Keratinocyte (primary cell): ENCODE measurements around the gene MED12L. TPM values are rescaled to one million over a fixed set of nuclear protein-coding genes. Genes with fewer than 3 reads are reported as not detected.

ENCODE experiments used
- DNase-seq: peaks from one replicate; pipeline ENCODE4 v3.0.0-alpha.2; 2011; ENCODE audit warnings: low read depth, missing footprints, low spot score
- FAIRE-seq: peaks from 2 replicates; lab custom pipeline; 2011; peaks lifted over from hg19 to GRCh38; lab: Jason Lieb, UNC
- H2AFZ ChIP-seq: 2 replicates; pipeline ENCODE4 v1.6.0; 2012; ENCODE audit warnings: low read length, control low read depth, inconsistent platforms; ENCODE audit not compliant: control insufficient read depth
- H3K27ac ChIP-seq: 2 replicates; pipeline ENCODE4 v1.5.1; 2011; ENCODE audit warnings: low read length; ENCODE audit not compliant: control insufficient read depth, insufficient read depth
- H3K27me3 ChIP-seq: 3 replicates; pipeline ENCODE4 v1.6.0; 2011; ENCODE audit warnings: low read length; ENCODE audit not compliant: control insufficient read depth, insufficient read depth; ENCODE audit errors: extremely low read depth
- H3K36me3 ChIP-seq, 2 experiments: 2 replicates in 1 of 2; 3 replicates in 1 of 2; pipeline ENCODE4 v1.5.1; 2011; ENCODE audit warnings: low read length in 2 of 2, mild to moderate bottlenecking in 1 of 2; ENCODE audit not compliant: control insufficient read depth in 2 of 2, insufficient read depth in 2 of 2; ENCODE audit errors: extremely low read depth in 1 of 2
- H3K4me1 ChIP-seq: 3 replicates; pipeline ENCODE4 v1.5.1; 2011; ENCODE audit warnings: low read length; ENCODE audit not compliant: control insufficient read depth, insufficient read depth; ENCODE audit errors: extremely low read depth
- H3K4me2 ChIP-seq: 3 replicates; pipeline ENCODE4 v1.6.0; 2011; ENCODE audit warnings: low read depth, low read length; ENCODE audit not compliant: control insufficient read depth, insufficient read depth; ENCODE audit errors: extremely low read depth
- H3K4me3 ChIP-seq, 3 experiments: fragments of 200-600 bp in 1 of 3; sonication (generic) in 1 of 3; 2 replicates in 2 of 3; 3 replicates in 1 of 3; pipeline ENCODE4 v1.5.1; 2011 to 2016; ENCODE audit warnings: low read length in 3 of 3, mild to moderate bottlenecking in 3 of 3, control low read depth in 2 of 3, inconsistent platforms in 1 of 3, low read depth in 1 of 3, mixed read lengths in 1 of 3, mixed run types in 1 of 3, moderate library complexity in 1 of 3; ENCODE audit not compliant: control insufficient read depth in 2 of 3, insufficient read depth in 2 of 3; ENCODE audit errors: extremely low read depth in 1 of 3
- H3K79me2 ChIP-seq: 2 replicates; pipeline ENCODE4 v1.6.0; 2012; ENCODE audit warnings: low read length; ENCODE audit not compliant: control insufficient read depth, insufficient read depth
- H3K9ac ChIP-seq: 3 replicates; pipeline ENCODE4 v1.6.0; 2011; ENCODE audit warnings: low read length; ENCODE audit not compliant: control insufficient read depth, insufficient read depth; ENCODE audit errors: extremely low read depth
- H3K9me1 ChIP-seq: 3 replicates; pipeline ENCODE4 v1.6.0; 2011; ENCODE audit warnings: low read length; ENCODE audit not compliant: control insufficient read depth, insufficient read depth; ENCODE audit errors: extremely low read depth
- H3K9me3 ChIP-seq: 2 replicates; pipeline ENCODE4 v1.5.1; 2012; ENCODE audit warnings: low read depth, low read length; ENCODE audit not compliant: control insufficient read depth
- H4K20me1 ChIP-seq: 3 replicates; pipeline ENCODE4 v1.6.0; 2011; ENCODE audit warnings: low read length; ENCODE audit not compliant: control insufficient read depth, insufficient read depth; ENCODE audit errors: extremely low read depth
- EZH2 ChIP-seq: IDR thresholded peaks from one replicate; pipeline ENCODE4 v1.6.1; 2012; ENCODE audit warnings: inconsistent platforms, mild to moderate bottlenecking, low read length, moderate library complexity
- dilution Hi-C: fragments of 300-500 bp; cut with MboI; formaldehyde crosslinking; loops from one replicate; pipeline ENCODE4 v1.7.0; 2020; ENCODE audit warnings: low sequenced_read_pairs; ENCODE audit not compliant: extremely low pct_ligation_motif_present
- polyA plus RNA-seq, 5 experiments: library from polyadenylated mRNA; depleted of rRNA in 3 of 5; stranded (reverse) in 3 of 5; stranded (forward) in 1 of 5; unstranded in 1 of 5; fragments of >200 nt; gene quantifications; 1 replicate in 1 of 5; 2 replicates in 3 of 5; 3 replicates in 1 of 5; pipeline versions ENCODE4 v1.2.1 to v1.2.3, GENCODE V29; 2011 to 2012; ENCODE audit warnings: missing spikeins in 2 of 5, low read depth in 1 of 5, low replicate concordance in 1 of 5
- TF ChIP-seq, protein P1 (sequence below), 3 experiments: IDR thresholded peaks in 1 of 3; conservative IDR thresholded peaks in 1 of 3; optimal IDR thresholded peaks in 1 of 3; 2 replicates in 2 of 3; 3 replicates in 1 of 3; pipeline versions ENCODE3 to v1.5.1; 2011; ENCODE audit warnings: low read length in 3 of 3, mild to moderate bottlenecking in 3 of 3, moderate library complexity in 2 of 3, control low read depth in 1 of 3, inconsistent platforms in 1 of 3; ENCODE audit not compliant: insufficient read depth in 2 of 3; ENCODE audit errors: extremely low read depth in 1 of 3

The MED12L gene
- polyA plus RNA-seq, 1 donor (not counting 4 experiments of a cell fraction or from before 2014, with no cell fraction given), result 0.04 TPM

DNA sequence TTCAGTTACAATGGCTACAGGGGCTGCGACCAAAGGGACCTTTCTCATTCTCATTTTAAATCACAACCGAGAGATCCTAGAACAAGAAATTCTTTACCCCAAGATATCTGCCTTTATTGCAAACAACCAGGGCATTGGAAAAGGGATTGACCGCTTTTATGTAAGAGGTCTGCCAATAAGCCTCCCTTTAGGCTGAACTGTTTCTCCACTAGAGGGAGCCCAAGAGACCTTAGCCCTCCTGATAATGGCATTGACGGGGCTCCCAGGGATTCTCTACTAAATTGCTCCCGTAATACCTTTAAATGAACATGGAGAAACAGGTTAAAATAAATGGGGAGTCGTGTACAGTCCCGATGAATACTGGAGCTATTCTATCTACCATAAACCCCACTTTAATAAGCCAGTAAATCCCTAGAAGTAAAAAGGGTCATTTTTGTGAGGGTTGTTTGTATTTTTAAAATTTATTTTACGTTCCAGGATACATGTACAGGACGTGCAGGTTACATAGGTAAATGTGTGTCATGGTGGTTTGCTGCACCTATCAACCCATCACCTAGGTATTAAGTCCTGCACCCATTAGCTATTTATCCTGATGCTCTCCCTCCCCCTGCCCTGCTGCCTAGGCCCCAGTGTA, 382.9 kb downstream of the MED12L start:
- peak; percentile 63 for FAIRE-seq
- DNase-seq, result no peak
- Histone ChIP-seq H3K79me2 (no peaks in the 10 kb centered on the region), H3K36me3 (no peaks in the 10 kb centered on the region), H3K9ac (no peak overlapping the region), H2AFZ (no peak overlapping the region), H3K4me3 (no peak overlapping the region), H4K20me1 (no peaks in the 10 kb centered on the region), H3K27ac (no peak overlapping the region), H3K9me3 (no peaks in the 10 kb centered on the region), H3K9me1 (no peaks in the 10 kb centered on the region), H3K4me1 (no peaks in the 10 kb centered on the region), H3K4me2 (no peak overlapping the region), H3K27me3 (no peaks in the 10 kb centered on the region)
- dilution Hi-C loops, result no loop called here
- no peak for TF ChIP-seq EZH2
- TF ChIP-seq, protein P1, sequence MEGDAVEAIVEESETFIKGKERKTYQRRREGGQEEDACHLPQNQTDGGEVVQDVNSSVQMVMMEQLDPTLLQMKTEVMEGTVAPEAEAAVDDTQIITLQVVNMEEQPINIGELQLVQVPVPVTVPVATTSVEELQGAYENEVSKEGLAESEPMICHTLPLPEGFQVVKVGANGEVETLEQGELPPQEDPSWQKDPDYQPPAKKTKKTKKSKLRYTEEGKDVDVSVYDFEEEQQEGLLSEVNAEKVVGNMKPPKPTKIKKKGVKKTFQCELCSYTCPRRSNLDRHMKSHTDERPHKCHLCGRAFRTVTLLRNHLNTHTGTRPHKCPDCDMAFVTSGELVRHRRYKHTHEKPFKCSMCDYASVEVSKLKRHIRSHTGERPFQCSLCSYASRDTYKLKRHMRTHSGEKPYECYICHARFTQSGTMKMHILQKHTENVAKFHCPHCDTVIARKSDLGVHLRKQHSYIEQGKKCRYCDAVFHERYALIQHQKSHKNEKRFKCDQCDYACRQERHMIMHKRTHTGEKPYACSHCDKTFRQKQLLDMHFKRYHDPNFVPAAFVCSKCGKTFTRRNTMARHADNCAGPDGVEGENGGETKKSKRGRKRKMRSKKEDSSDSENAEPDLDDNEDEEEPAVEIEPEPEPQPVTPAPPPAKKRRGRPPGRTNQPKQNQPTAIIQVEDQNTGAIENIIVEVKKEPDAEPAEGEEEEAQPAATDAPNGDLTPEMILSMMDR (optimal IDR thresholded peaks at IDR 0.05 in 1 of 3, IDR thresholded peaks at IDR 0.05 in 1 of 3, conservative IDR thresholded peaks at IDR 0.05 in 1 of 3; ENCODE audit: extremely low read depth in 1 of 3, insufficient read depth in 2 of 3, low read length in 3 of 3), result peak; percentile 73 to 91 (median 83)

DNA sequence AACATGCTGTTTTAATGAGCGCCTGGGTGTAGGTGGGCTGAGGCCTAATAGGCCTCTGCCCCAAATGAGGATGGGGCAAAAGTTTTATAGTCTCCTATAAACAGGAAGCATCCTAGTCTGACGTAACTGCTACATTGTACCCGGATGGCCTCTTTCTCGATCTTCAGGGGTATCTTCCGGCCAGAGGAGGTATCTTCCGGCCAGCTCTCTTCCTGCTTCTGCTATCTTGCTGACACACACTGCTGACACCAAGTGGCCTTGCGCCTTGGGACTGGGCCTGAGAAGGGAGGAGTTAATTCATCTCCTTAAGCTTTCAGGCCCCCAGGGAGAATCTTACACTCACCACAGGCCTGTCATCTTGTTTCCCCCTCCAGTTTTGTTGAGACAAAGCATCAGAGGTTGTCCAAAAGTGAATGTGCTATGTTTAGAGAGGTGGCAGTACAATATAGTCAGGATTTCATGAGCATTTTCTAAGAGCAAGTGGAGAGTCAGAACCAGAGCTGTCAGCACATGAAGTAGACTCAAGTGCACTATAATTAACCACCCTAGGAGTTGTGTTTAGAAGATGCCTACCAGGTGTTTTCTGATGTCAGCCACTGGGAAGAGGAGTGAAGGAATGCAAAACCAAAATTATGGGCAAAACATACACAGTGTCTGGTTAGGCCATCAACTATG, 391.0 kb downstream of the MED12L start:
- H3K4me3 ChIP-seq, result no peak overlapping the region
- TF ChIP-seq EZH2, result no peak
- TF ChIP-seq, protein P1 (optimal IDR thresholded peaks at IDR 0.05 in 1 of 3, IDR thresholded peaks at IDR 0.05 in 1 of 3, conservative IDR thresholded peaks at IDR 0.05 in 1 of 3; ENCODE audit: extremely low read depth in 1 of 3, insufficient read depth in 2 of 3, low read length in 3 of 3), result no peak
- H4K20me1 ChIP-seq, result no peaks in the 10 kb centered on the region
- no peak overlapping the region for H2AFZ ChIP-seq
- no peak overlapping the region for H3K4me2 ChIP-seq
- H3K27ac ChIP-seq, result no peak overlapping the region
- H3K9me1 ChIP-seq, result no peaks in the 10 kb centered on the region
- H3K9ac ChIP-seq, result no peak overlapping the region
- dilution Hi-C loops, result no loop called here
- FAIRE-seq, result no peak
- no peaks in the 10 kb centered on the region for H3K36me3 ChIP-seq
- no peaks in the 10 kb centered on the region for H3K4me1 ChIP-seq
- H3K9me3 ChIP-seq, result no peaks in the 10 kb centered on the region
- H3K79me2 ChIP-seq, result no peaks in the 10 kb centered on the region
- H3K27me3 ChIP-seq, result no peaks in the 10 kb centered on the region
- no peak for DNase-seq
